Lung microvascular endothelial cell (primary cell): ENCODE data around the gene RTKN. TPM values are rescaled to one million over a fixed set of nuclear protein-coding genes. Genes with fewer than 3 reads are reported as not detected.
"Not testable (repeated sequence)": the region's sequence is repeated elsewhere in the genome, so short reads cannot be mapped to it uniquely, and the experiment has no call there.

Experiments used
- DNase-seq, 2 donors: peaks; one replicate each; pipeline versions ENCODE4 v3.0.0 to v3.0.0-alpha.2; 2010; ENCODE audit warnings: low read depth in 2 of 2
- total RNA-seq: library from RNA; depleted of rRNA; stranded (reverse); fragments of >200 nt; gene quantifications from 2 replicates; pipeline ENCODE4 v1.2.1, GENCODE V29; 2014

The RTKN gene, protein sequence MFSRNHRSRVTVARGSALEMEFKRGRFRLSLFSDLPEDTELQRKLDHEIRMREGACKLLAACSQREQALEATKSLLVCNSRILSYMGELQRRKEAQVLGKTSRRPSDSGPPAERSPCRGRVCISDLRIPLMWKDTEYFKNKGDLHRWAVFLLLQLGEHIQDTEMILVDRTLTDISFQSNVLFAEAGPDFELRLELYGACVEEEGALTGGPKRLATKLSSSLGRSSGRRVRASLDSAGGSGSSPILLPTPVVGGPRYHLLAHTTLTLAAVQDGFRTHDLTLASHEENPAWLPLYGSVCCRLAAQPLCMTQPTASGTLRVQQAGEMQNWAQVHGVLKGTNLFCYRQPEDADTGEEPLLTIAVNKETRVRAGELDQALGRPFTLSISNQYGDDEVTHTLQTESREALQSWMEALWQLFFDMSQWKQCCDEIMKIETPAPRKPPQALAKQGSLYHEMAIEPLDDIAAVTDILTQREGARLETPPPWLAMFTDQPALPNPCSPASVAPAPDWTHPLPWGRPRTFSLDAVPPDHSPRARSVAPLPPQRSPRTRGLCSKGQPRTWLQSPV
- 11.8 and 28.4 TPM in 2 replicates for total RNA-seq

DNA sequence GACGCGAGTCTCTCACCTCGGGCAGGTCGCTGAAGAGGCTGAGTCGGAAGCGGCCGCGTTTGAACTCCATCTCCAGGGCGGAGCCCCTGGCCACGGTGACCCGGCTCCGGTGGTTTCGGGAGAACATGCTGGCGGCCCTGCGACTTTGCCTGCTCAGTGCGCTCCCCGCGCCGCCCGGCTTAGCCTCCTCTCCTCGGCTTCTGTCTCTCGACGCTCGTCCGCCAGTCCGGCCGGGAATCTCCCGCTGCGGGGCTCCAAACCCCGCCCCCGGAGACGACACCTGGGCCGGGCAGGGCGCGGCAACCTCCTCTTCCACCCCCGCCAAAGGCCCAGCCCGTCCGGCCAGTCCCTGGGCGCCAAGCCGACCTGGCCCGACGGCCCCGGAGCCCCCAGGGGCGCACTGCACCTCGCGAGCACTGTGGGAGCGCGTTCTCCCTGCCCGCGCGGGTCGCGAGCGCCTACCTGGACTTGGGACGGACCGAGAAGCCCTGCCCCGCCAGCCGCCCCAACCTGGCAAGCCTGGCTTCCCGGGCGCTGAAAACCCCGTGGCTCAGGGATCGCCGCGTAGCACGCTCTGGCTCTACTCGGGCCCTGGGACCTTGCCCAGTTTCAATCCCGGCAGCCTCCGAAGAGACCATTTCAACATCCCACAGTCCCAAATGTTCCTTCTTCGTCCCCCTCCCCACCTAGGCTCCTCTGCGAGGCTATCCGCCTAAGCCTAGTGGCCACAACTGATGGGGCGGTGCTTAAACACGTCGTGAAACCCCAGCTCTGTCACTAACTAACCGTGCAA, at the start of gene RTKN:
Gene RTKN (minus strand): TSS at position 248 of the 793 bp plus-strand sequence. CDS start 121 bp downstream, at position 127.
- peak in 1 of 2 donors; percentile 38 for DNase-seq

DNA sequence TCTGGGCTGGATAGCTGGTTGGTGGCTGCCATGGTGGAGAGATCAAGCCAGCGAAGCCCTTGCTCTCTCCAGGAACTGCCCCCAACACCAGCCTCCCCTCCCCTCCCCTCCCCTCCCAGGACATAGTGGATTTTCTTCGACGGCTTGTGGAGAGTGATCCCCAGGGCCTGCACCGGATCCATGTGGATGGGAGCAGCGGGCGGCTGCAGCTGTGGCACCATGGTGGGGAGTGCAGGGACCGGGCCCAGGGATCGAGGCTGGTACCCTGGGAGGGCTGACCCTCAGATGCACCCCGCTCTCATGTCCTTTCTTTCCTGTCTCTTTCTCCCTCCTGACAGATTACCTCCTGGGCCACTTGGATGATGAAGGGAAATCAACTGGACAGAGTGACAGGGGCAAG, 48.2 kb upstream of the RTKN start:
- no peak for DNase-seq

DNA sequence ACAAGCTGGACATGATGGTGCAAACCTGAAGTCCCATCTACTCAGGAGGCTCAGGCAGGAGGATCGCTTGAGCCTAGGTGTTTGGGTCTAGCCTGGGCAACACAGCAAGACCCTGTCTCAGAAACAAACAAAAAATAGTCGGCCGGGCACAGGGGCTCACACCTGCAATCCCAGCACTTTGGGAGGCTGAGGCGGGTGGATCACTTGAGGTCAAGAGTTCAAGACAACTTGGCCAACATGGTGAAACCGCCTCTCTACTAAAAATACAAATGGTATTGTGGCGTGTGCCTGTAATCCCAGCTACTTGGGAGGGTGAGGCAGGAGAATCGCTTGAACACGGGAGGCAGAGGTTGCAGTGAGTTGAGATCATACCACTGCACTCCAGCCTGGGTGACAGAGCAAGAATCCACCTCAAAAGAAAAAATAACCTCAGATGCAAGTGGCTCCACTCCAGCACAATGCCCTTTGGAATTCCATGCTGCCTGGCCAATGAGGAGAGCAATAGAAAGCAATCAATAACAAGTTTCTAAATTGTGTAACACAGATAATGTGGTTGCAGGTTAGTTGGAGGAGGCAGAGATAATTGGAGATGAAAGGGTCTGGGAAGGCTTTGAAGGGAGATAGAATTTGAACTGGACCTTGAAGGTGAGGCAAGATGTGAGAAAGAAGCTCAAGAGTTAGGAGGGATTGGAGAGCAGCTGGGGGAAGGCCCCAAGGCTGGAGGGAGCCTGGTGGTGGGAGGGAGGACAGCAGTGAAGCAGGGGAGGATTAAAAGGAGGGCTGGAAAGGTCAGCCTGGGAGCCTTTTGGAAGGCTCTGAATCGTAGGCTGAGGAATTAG, 47.1 kb upstream of the RTKN start:
- DNase-seq = no peak

DNA sequence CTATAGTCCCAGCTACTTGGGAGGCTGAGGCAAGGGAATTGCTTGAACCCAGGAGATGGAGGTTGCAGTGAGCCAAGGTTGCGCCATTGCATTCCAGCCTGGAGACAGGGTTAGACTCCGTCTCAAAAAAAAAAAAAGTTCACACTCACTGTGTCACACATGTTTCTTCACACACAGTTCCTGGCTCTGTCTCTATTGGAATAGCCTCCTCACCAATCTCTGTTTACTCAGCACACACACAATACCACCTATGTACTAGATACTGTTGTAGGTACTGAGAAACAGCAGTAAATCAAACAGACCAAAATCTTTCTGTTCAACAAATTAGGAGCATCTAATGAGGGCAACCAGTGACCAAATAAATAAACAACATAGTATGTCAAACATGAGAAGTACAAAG, 44.4 kb upstream of the RTKN start:
- no peak for DNase-seq

- DNase-seq = not testable (repeated sequence)
These were observed 42.0 kb upstream of the RTKN start for GRCh38 chr2:74483675-74484164.

DNA sequence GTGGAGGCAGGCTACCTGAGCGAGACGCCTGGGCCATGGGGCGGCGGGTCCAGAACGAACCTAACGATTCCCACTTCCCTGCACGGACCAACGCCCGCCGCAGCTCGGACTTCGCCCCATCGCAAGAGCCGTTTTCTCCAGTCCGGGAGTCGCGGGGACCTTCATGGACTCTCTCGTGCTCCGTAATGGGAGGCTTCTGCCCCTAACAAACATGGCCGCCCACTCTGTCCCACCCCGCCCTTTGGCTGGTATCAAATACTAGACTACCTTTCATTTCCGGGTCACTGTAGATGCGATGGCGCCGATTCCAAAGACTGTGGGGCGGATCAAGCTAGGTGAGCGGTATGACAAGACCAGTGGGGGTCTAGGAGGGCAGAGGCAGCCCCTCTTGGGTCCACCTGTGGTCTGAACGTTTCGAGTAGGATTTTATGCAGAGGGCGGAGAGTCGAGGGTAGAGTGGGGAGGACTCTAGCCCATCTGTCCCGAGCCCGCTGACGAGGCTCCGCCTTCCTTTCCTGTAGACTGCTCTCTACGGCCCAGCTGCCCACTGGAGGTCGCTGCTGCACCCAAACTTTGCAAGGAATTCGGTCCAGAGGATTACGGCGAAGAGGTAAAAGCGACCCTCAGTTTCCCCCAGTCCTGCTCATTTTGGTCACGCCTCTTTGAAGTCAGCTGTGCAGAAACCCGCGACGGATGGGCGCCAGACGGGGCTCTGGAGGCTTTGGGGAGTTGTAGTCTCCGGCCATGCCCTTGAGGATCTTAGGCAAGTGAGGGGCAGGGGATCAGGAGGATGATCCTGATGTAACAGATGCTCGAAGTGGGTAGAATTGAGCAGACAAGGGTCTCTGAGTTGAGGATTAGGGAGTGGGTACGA, 41.3 kb upstream of the RTKN start, which contains the start of the genes CCDC142 and TTC31:
Gene CCDC142 (minus strand): TSS at position 198 of the 874 bp plus-strand sequence. CDS start 161 bp downstream, at position 37.
Gene TTC31 (plus strand): TSS at position 281 of the 874 bp plus-strand sequence. CDS start 15 bp downstream, at position 296.
- peak; percentile 97 for DNase-seq

GRCh38 chr2:74481961-74482800, 40.4 kb upstream of the RTKN start:
- DNase-seq = peak; percentile 30 to 70

DNA sequence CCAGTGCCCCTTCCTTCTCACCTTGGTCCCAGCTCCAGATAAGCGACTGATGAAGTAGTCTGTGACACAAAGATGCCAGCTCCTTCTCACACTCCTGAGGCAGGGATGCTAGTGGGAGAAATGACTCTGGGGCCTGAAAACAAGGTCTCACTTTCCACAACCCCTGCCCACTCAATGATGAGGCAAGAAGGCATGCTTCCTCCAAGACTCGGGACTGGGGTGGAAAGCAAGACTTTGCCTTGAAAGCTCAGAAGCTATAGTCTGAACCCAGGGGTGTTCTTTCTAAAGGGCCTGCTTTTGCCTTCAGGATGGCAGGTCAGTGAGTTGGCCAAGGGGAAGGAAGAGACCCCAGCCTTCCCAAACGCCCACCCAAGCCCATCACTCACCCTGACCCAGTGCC, 39.7 kb upstream of the RTKN start:
- no peak for DNase-seq

DNA sequence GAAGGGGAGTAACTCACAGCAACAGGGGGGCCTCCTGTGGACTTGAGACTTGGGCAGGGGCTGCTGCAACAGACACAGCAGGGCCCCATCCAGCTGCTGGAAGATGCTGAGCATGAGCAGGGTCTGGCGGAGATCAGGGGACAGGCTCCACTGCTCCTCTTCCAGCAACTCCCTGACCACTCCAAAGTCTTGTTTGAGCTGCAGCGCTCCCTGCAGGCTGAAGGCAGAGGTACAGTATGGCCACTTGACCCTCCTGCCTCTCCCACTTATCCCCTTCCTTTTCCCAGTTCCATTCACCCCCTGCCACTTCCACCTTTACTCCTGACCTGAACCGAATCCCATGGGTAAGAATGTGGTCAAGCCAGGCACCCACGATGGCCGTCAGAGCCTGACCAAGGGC, 33.2 kb upstream of the RTKN start:
- DNase-seq = peak; percentile 25 to 27

GRCh38 chr2:74474481-74474880, 32.7 kb upstream of the RTKN start:
- DNase-seq = no peak

DNA sequence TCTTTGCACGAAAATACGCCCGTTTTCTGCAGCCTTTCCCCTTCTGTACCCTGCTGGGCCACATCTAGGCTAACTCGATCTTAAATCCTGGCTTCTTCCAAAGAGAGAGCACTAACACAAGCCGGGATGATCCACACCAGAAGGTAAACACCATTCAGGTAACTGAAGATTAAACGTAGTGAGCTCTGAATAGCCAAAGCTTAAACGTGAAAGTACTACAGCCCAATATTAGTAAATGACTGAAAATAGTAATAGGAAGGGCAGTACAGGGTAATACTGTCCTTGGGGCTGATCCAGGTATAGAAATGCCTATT, 31.2 kb upstream of the RTKN start:
- no peak for DNase-seq

GRCh38 chr2:74472086-74472944, 30.6 kb upstream of the RTKN start, which contains the start of gene MRPL53:
Gene MRPL53, minus strand, starts transcription at chr2:74472680. Its CDS starts 20 bp downstream, at chr2:74472660.
- peak; percentile 95 for DNase-seq

DNA sequence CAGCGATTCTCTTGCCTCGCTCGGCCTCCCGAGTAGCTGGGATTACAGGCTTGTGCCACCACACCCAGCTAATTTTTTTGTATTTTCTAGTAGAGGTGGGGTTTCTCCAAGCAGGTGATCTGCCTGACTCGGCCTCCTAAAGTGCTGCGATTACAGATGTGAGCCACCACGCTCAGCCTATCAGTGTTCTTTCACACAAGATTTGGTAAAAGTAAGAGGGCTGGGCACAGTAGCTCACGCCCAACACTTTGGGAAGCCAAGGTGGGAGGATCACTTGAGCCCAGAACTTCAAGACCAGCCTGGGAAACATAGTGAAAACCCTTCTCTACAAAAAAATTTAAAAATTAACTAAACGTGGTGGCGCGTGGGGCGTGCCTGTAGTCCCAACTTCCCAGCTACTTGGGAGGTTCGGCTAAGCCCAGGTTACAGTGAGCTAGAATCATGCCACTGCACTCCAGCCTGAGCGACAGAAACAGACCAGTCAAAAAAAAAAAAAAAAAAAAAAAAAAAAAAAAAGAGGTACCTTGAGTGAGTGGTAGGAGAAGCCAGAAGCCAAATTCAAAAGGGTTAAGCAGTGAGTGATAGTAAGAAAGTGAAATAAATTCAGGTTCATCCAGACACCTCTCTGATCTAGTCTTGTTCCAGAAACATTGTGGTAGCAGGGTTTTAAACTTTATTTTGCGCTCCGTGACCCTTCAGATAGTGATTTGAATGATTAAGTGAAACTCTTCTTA, 29.8 kb upstream of the RTKN start:
- DNase-seq = no peak

DNA sequence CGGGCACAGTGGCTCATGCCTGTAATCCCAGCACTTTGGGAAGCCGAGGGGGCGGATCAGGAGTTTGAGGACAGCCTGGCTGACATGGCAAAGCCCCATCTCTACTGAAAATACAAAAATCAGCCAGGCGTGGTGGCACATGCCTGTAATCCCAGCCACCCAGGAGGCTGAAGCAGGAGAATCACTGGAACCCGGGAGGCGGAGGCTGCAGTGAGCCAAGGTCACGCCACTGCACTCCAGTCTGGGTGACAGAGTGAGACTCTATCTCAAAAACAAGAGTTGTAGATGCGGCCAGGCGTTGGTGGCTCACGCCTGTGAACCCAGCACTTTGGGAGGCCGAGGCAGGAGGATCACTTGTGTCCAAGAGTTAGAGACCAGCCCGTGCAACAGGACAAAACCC, 29.0 kb upstream of the RTKN start:
- DNase-seq = not testable (repeated sequence)

DNA sequence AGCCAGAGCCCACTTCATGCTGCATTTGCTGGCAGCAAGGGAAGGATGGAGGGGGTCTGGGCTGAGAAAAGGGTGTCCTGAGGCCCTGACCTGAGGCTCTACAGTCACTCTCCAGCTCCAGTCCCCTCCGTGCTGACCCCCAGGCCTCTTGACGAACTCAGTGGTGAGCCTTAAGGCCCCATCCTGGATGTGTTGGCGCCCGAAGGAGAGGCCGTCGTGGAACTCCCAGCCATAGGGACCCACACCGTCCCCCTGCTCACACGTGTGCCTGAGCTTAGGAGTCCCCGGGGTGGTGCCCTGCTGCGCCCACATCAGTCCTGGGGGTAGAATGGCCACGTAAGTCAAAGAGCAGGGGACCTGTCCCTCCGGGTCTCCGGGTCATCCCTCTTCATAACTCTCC, 22.7 kb upstream of the RTKN start:
- peak in 1 of 2 donors; percentile 21 for DNase-seq

DNA sequence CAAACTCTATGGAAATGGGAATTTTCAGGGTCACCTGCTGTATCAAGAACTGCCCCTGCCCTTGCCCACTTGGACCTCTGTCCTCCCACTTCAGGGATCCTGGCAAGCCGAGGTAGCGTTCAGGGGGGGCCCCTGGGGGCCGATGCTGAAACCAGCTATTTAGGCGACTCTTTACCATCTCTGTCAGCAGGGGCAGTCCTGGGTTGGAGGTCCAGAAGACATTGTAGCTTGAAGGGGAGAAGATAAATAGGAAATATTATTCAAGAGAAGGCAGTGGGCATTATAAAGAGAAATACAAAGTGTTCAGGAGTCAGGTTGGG, 21.0 kb upstream of the RTKN start:
- no peak for DNase-seq

DNA sequence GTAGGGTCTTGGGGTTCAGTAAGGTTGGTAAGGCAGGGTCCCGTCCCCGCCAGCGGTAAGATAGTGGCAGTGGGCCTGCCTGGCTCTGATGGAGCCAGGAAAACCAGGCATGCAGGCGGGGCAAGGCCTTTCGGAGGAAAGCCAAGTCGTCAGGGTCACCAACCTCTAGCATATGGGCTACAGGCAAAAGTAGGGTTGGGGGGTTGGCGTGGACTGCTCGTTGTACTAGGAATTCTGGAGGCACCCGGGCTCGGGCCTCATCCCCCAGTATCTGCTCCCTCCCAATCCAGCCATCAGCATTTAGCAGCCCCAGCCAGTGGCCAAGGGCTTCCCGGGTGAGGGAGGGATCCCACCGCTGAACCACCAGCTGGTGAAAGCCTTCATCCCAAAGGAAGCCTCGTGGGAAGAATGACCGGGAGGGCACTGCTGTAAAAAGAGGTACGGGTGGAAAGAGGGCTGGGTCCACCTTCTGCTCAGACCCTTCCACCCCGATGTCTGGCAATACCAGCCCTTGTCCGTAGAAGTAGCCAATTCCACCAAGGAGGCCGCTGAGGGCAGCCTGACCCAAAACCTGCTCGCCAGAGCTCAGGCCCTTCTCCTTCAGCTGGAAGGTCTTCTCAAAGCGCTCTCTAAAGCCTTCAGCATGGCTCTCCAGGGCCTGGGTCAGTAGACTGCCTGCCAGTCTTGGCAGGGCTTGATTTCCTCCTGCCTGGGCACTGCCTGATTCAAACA, 20.5 kb upstream of the RTKN start:
- DNase-seq = no peak
